Keratinocyte (primary cell): ENCODE data around the gene ZNF438. TPM values are rescaled to one million over a fixed set of nuclear protein-coding genes. Genes with fewer than 3 reads are reported as not detected.
A peak's percentile ranks its signal among the peaks of the same experiment; 100 is the strongest.

ENCODE experiments used
- DNase-seq: peaks from one replicate; pipeline ENCODE4 v3.0.0-alpha.2; 2011; ENCODE audit warnings: low read depth, missing footprints, low spot score
- FAIRE-seq: peaks from 2 replicates; lab custom pipeline; 2011; peaks lifted over from hg19 to GRCh38; lab: Jason Lieb, UNC
- H2AFZ ChIP-seq: 2 replicates; pipeline ENCODE4 v1.6.0; 2012; ENCODE audit warnings: low read length, control low read depth, inconsistent platforms; ENCODE audit not compliant: control insufficient read depth
- H3K27ac ChIP-seq: 2 replicates; pipeline ENCODE4 v1.5.1; 2011; ENCODE audit warnings: low read length; ENCODE audit not compliant: control insufficient read depth, insufficient read depth
- H3K27me3 ChIP-seq: 3 replicates; pipeline ENCODE4 v1.6.0; 2011; ENCODE audit warnings: low read length; ENCODE audit not compliant: control insufficient read depth, insufficient read depth; ENCODE audit errors: extremely low read depth
- H3K36me3 ChIP-seq, 2 experiments: 2 replicates in 1 of 2; 3 replicates in 1 of 2; pipeline ENCODE4 v1.5.1; 2011; ENCODE audit warnings: low read length in 2 of 2, mild to moderate bottlenecking in 1 of 2; ENCODE audit not compliant: control insufficient read depth in 2 of 2, insufficient read depth in 2 of 2; ENCODE audit errors: extremely low read depth in 1 of 2
- H3K4me1 ChIP-seq: 3 replicates; pipeline ENCODE4 v1.5.1; 2011; ENCODE audit warnings: low read length; ENCODE audit not compliant: control insufficient read depth, insufficient read depth; ENCODE audit errors: extremely low read depth
- H3K4me2 ChIP-seq: 3 replicates; pipeline ENCODE4 v1.6.0; 2011; ENCODE audit warnings: low read depth, low read length; ENCODE audit not compliant: control insufficient read depth, insufficient read depth; ENCODE audit errors: extremely low read depth
- H3K4me3 ChIP-seq, 3 experiments: fragments of 200-600 bp in 1 of 3; sonication (generic) in 1 of 3; 2 replicates in 2 of 3; 3 replicates in 1 of 3; pipeline ENCODE4 v1.5.1; 2011 to 2016; ENCODE audit warnings: low read length in 3 of 3, mild to moderate bottlenecking in 3 of 3, control low read depth in 2 of 3, inconsistent platforms in 1 of 3, low read depth in 1 of 3, mixed read lengths in 1 of 3, mixed run types in 1 of 3, moderate library complexity in 1 of 3; ENCODE audit not compliant: control insufficient read depth in 2 of 3, insufficient read depth in 2 of 3; ENCODE audit errors: extremely low read depth in 1 of 3
- H3K79me2 ChIP-seq: 2 replicates; pipeline ENCODE4 v1.6.0; 2012; ENCODE audit warnings: low read length; ENCODE audit not compliant: control insufficient read depth, insufficient read depth
- H3K9ac ChIP-seq: 3 replicates; pipeline ENCODE4 v1.6.0; 2011; ENCODE audit warnings: low read length; ENCODE audit not compliant: control insufficient read depth, insufficient read depth; ENCODE audit errors: extremely low read depth
- H3K9me1 ChIP-seq: 3 replicates; pipeline ENCODE4 v1.6.0; 2011; ENCODE audit warnings: low read length; ENCODE audit not compliant: control insufficient read depth, insufficient read depth; ENCODE audit errors: extremely low read depth
- H3K9me3 ChIP-seq: 2 replicates; pipeline ENCODE4 v1.5.1; 2012; ENCODE audit warnings: low read depth, low read length; ENCODE audit not compliant: control insufficient read depth
- H4K20me1 ChIP-seq: 3 replicates; pipeline ENCODE4 v1.6.0; 2011; ENCODE audit warnings: low read length; ENCODE audit not compliant: control insufficient read depth, insufficient read depth; ENCODE audit errors: extremely low read depth
- CTCF ChIP-seq, 3 experiments: IDR thresholded peaks in 1 of 3; conservative IDR thresholded peaks in 1 of 3; optimal IDR thresholded peaks in 1 of 3; 2 replicates in 2 of 3; 3 replicates in 1 of 3; pipeline versions ENCODE3 to v1.5.1; 2011; ENCODE audit warnings: low read length in 3 of 3, mild to moderate bottlenecking in 3 of 3, moderate library complexity in 2 of 3, control low read depth in 1 of 3, inconsistent platforms in 1 of 3; ENCODE audit not compliant: insufficient read depth in 2 of 3; ENCODE audit errors: extremely low read depth in 1 of 3
- EZH2 ChIP-seq: IDR thresholded peaks from one replicate; pipeline ENCODE4 v1.6.1; 2012; ENCODE audit warnings: inconsistent platforms, mild to moderate bottlenecking, low read length, moderate library complexity
- dilution Hi-C: fragments of 300-500 bp; cut with MboI; formaldehyde crosslinking; loops from one replicate; pipeline ENCODE4 v1.7.0; 2020; ENCODE audit warnings: low sequenced_read_pairs; ENCODE audit not compliant: extremely low pct_ligation_motif_present
- polyA plus RNA-seq, 5 experiments: library from polyadenylated mRNA; depleted of rRNA in 3 of 5; stranded (reverse) in 3 of 5; stranded (forward) in 1 of 5; unstranded in 1 of 5; fragments of >200 nt; gene quantifications; 1 replicate in 1 of 5; 2 replicates in 3 of 5; 3 replicates in 1 of 5; pipeline versions ENCODE4 v1.2.1 to v1.2.3, GENCODE V29; 2011 to 2012; ENCODE audit warnings: missing spikeins in 2 of 5, low read depth in 1 of 5, low replicate concordance in 1 of 5

Gene ZNF438
- polyA plus RNA-seq, 1 donor (not counting 4 experiments of a cell fraction or from before 2014, with no cell fraction given): 2.8 TPM

- peak overlapping the region; percentile 87 for H3K27ac ChIP-seq
- H4K20me1 ChIP-seq: no peaks in the 10 kb centered on the region
- DNase-seq (no peak), FAIRE-seq (peak; percentile 51)
- H3K79me2 ChIP-seq: no peaks in the 10 kb centered on the region
- peak overlapping the region; percentile 18 for H3K9ac ChIP-seq
- TF ChIP-seq EZH2: no peak
- TF ChIP-seq CTCF (optimal IDR thresholded peaks at IDR 0.05 in 1 of 3, IDR thresholded peaks at IDR 0.05 in 1 of 3, conservative IDR thresholded peaks at IDR 0.05 in 1 of 3; ENCODE audit: extremely low read depth in 1 of 3, insufficient read depth in 2 of 3, low read length in 3 of 3): no peak
- peak overlapping the region; percentile 83 for H3K4me2 ChIP-seq
- H3K4me1 ChIP-seq: peaks cover 33% of the 10 kb centered on the region
- peak overlapping the region in 2 of 3 experiments; percentile 19 to 31 for H3K4me3 ChIP-seq
- H2AFZ ChIP-seq: peak overlapping the region; percentile 41
- no peaks in the 10 kb centered on the region for H3K9me3 ChIP-seq
- dilution Hi-C loops: no loop called here
- H3K9me1 ChIP-seq: no peaks in the 10 kb centered on the region
- H3K27me3 ChIP-seq: no peaks in the 10 kb centered on the region
- no peaks in the 10 kb centered on the region for H3K36me3 ChIP-seq
Observed at GRCh38 chr10:30986053-30986555, 45.6 kb downstream of the ZNF438 start.

GRCh38 chr10:30985512-30985911 is 46.2 kb downstream of the ZNF438 start:
- Histone ChIP-seq H2AFZ (no peak overlapping the region), H3K4me1 (peaks cover 39% of the 10 kb centered on the region)

More at GRCh38 chr10:30985512-30985911, 46.2 kb downstream of the ZNF438 start:
- peak overlapping the region; percentile 18 for H3K9ac ChIP-seq
- DNase-seq (peak; percentile 63), FAIRE-seq (no peak)
- dilution Hi-C loops: no loop called here
- no peaks in the 10 kb centered on the region for H3K27me3 ChIP-seq
- H3K4me3 ChIP-seq: peak overlapping the region in 2 of 3 experiments; percentile 19 to 31
- no peaks in the 10 kb centered on the region for H3K9me3 ChIP-seq
- peak overlapping the region; percentile 83 for H3K4me2 ChIP-seq
- no peaks in the 10 kb centered on the region for H3K9me1 ChIP-seq
- H3K79me2 ChIP-seq: no peaks in the 10 kb centered on the region
- H4K20me1 ChIP-seq: no peaks in the 10 kb centered on the region
- H3K27ac ChIP-seq: peak overlapping the region; percentile 87
- TF ChIP-seq EZH2: no peak
- TF ChIP-seq CTCF (optimal IDR thresholded peaks at IDR 0.05 in 1 of 3, IDR thresholded peaks at IDR 0.05 in 1 of 3, conservative IDR thresholded peaks at IDR 0.05 in 1 of 3; ENCODE audit: extremely low read depth in 1 of 3, insufficient read depth in 2 of 3, low read length in 3 of 3): no peak
- no peaks in the 10 kb centered on the region for H3K36me3 ChIP-seq
